Activated CD4-positive, alpha-beta T cell treated with anti-CD3 and anti-CD28 coated beads, Interleukin-2, amount 10 ng/mL, durations not matched to agents 24 days and 14 days (primary cell): Measurements from ENCODE around the gene STING1. TPM values are rescaled to one million over a fixed set of nuclear protein-coding genes. Genes with fewer than 3 reads are reported as not detected.
A peak's percentile ranks its signal among the peaks of the same experiment; 100 is the strongest.

Source experiments
- DNase-seq: peaks from one replicate; pipeline ENCODE4 v3.0.0; 2022
- H3K27ac Mint-ChIP-seq: one replicate; pipeline ENCODE4 v1.8.0; 2022; ENCODE audit warnings: mild to moderate bottlenecking, mixed read lengths
- H3K27me3 Mint-ChIP-seq: one replicate; pipeline ENCODE4 v1.8.0; 2022; ENCODE audit warnings: mixed read lengths
- H3K36me3 Mint-ChIP-seq: one replicate; pipeline ENCODE4 v1.8.0; 2022; ENCODE audit warnings: low read depth, mild to moderate bottlenecking, mixed read lengths
- H3K4me1 Mint-ChIP-seq: one replicate; pipeline ENCODE4 v1.8.0; 2021; ENCODE audit warnings: mixed read lengths
- H3K4me3 Mint-ChIP-seq: one replicate; pipeline ENCODE4 v1.8.0; 2022; ENCODE audit warnings: mild to moderate bottlenecking, moderate library complexity, mixed read lengths
- H3K9me3 Mint-ChIP-seq: one replicate; pipeline ENCODE4 v1.8.0; 2021; ENCODE audit warnings: mixed read lengths
- intact Hi-C: fragments of 100-400 bp; cut with micrococcal nuclease; formaldehyde crosslinking; loops from one replicate; pipeline ENCODE4 v1.15.1; 2023
- total RNA-seq: library from RNA; stranded (reverse); gene quantifications from 2 replicates; pipeline ENCODE4 v1.2.3, GENCODE V29; 2022

Gene STING1
- total RNA-seq, 1 donor from 2014 or later: 201 TPM

DNA sequence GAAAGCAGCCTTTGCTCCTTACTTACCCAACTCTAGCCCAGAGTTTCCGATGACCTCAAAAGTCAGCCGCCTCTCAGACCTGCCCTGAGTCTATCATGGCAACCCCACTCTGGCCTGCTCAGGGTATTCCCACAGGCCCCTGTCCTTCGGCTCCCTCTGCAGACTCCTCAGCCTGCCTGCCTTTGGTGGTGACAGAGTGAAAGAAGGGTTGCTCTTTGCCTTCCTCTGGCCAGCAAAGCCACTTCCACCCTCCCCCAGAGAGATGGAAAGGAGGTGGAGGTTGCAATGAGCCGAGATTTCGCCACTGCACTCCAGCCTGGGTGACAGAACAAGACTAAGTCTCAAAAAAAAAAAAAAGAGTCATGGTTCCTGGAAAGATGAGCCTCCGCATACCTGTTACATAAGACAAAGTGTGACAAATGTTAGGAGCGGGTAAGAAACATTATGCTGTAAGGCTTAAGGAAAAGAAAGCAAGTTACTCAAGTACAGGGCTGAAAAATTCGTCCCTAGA, 14.1 kb downstream of the STING1 start:
- H3K36me3 Mint-ChIP-seq: no peaks in the 10 kb centered on the region
- DNase-seq: peak; percentile 78
- peaks cover 45% of the 10 kb centered on the region for H3K4me1 Mint-ChIP-seq
- H3K27me3 Mint-ChIP-seq: no peaks in the 10 kb centered on the region
- peak overlapping the region; percentile 75 for H3K27ac Mint-ChIP-seq
- peak overlapping the region; percentile 41 for H3K4me3 Mint-ChIP-seq
- H3K9me3 Mint-ChIP-seq: no peaks in the 10 kb centered on the region
- intact Hi-C loops: loop anchor here (1.0 kb wide), 1 partner anchor 9 kb away; no protein-coding TSS in a partner anchor

DNA sequence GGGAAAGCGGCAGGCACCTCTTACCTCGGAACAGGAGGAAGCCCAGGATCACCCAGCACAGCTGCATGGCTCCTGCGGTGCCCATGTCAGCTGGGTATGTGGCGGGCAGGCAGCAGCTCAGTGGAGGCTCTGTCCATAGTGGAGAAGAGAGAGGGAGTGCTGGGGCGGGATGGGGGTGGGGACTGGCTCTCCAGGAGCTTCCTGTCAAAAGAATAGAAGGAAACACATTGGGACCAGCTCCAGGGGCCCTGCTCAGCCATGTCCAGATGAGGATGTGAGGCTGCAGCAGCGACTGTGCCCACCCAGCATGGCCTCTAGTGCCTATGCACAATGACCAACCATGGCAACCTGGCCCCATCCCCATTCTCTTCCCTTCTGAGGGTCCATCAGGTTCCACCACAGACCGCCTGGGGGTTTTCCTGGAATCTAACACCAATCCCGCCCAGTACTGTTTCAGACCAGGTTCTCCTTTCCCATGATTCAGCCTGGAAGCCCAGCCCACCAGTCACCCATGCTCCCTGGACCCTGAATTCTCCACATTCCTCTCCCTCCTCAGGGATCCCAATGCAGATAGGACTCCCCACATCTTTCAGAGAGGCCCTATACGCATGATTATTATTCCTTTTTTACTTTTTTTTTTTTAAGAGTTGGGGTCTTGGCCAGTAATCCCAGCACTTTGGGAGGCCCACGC, 19.8 kb downstream of the STING1 start, which contains the start of gene ECSCR:
ECSCR (minus strand) TSS at position 158 of the 691 bp plus-strand sequence; CDS start at position 85, 73 bp downstream.
- H3K9me3 Mint-ChIP-seq: no peaks in the 10 kb centered on the region
- DNase-seq: no peak
- no peak within 1 kb of the TSS for H3K4me3 Mint-ChIP-seq
- peak within 1 kb of the TSS; percentile 25 for H3K27ac Mint-ChIP-seq
- H3K4me1 Mint-ChIP-seq: peaks cover 30% of the 10 kb centered on the region
- intact Hi-C loops: no loop called here
- H3K36me3 Mint-ChIP-seq: no peaks in the 10 kb centered on the region
- no peaks in the 10 kb centered on the region for H3K27me3 Mint-ChIP-seq

DNA sequence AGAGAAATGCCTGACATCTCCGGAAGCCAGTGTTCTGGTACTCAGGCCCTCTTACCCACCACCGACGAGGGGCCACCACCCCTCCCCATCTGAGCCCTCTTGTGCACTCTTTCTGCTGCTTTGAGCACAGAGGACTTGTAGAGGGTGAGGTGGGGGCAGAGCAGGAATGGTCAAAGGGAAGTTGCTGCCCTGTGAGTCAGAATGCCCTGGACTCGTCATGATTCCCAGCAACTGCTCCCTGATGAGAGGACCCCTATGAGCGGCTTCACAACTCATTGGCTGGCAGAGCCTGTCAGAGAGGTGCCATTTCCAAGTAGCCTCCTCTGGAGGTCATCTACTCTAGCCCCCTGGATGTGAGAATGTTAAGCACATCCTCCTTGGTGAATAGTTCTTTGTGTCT, 20.9 kb downstream of the STING1 start:
- no peaks in the 10 kb centered on the region for H3K9me3 Mint-ChIP-seq
- peak overlapping the region; percentile 25 for H3K27ac Mint-ChIP-seq
- H3K4me1 Mint-ChIP-seq: peaks cover 38% of the 10 kb centered on the region

DNA sequence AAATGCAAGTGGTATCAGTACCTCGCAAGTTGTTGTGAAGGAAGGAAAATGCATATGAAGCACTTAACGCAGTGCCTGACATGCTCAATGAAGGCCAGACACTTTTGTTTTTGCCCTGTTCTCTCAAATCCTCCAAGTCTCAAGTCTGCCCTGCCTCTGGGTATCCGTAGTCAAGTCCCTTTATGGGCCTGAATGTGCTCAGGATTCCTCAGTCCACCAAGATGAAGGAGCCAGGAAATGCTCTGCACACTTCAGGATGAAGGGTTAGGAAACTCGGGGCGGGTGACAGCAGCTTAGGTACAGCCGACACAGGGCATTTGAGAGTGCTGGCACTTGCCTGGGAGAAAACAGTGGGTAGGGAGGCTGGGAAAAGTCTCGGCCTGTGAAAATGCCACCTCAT, 21.4 kb downstream of the STING1 start:
- no peaks in the 10 kb centered on the region for H3K27me3 Mint-ChIP-seq
- intact Hi-C loops: no loop called here
- H3K27ac Mint-ChIP-seq: peak overlapping the region; percentile 94
- H3K4me1 Mint-ChIP-seq: peaks cover 44% of the 10 kb centered on the region
- no peak overlapping the region for H3K4me3 Mint-ChIP-seq
- no peaks in the 10 kb centered on the region for H3K36me3 Mint-ChIP-seq
- DNase-seq: no peak
- H3K9me3 Mint-ChIP-seq: no peaks in the 10 kb centered on the region

More for the DNA sequence above, 20.9 kb downstream of the STING1 start:
- Mint-ChIP-seq H3K27me3 (no peaks in the 10 kb centered on the region), H3K36me3 (no peaks in the 10 kb centered on the region), H3K4me3 (no peak overlapping the region)
- intact Hi-C loops: no loop called here
- no peak for DNase-seq

DNA sequence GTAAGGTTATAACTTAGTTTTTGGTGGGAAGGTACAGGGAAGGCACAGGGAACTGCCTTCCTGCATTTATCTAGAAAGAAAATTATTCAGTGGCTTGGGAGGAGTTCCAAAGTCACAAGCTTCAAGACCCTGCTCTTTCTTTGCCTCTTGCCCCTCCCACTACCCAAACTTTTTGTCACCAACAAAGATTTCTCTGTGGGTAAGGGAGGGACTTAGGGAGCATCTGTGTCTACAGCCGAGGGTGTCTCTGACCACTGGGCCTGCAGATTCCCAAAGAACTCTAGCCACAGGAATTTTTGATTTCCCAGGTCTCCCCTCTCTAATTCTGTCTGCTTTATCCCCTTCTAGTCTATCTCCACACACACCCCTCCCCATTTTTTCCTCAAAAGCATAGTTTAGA, 22.1 kb downstream of the STING1 start:
- Mint-ChIP-seq H3K9me3 (no peaks in the 10 kb centered on the region), H3K4me1 (peaks cover 44% of the 10 kb centered on the region), H3K27ac (peak overlapping the region; percentile 94), H3K36me3 (no peaks in the 10 kb centered on the region), H3K4me3 (peak overlapping the region; percentile 75), H3K27me3 (no peaks in the 10 kb centered on the region)
- no peak for DNase-seq
- intact Hi-C loops: no loop called here

DNA sequence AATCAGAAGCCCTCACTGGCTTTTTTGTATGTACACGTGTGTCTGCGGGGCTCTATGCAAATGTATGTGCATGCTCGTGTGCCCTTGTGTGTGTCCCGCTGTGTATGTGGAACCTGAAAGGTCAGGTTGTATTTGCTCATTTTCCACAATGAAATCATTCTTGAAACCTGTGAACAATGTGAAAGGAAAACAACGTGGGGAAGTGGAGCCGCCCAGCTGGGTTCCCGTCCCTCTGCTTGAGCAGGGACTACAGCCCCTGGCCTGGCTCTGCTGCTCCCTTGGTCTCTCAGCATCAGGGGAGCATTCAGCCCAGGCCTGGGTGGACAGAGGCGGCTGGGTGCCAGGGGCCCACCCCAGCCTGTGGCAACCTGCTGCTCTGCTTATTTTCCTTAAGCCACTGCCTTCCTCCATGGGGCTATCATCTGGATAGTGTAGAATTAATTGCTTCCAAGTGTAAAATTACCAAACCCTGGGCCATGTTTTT, 23.1 kb downstream of the STING1 start:
- H3K27me3 Mint-ChIP-seq: no peaks in the 10 kb centered on the region
- peak overlapping the region; percentile 94 for H3K27ac Mint-ChIP-seq
- H3K9me3 Mint-ChIP-seq: no peaks in the 10 kb centered on the region
- H3K4me3 Mint-ChIP-seq: peak overlapping the region; percentile 75
- peak; percentile 80 for DNase-seq
- H3K36me3 Mint-ChIP-seq: no peaks in the 10 kb centered on the region
- H3K4me1 Mint-ChIP-seq: peaks cover 51% of the 10 kb centered on the region
- intact Hi-C loops: loop anchor here (1.0 to 2.0 kb wide), 5 partner anchors 9 to 53 kb away; partner anchors contain the start of gene STING1

DNA sequence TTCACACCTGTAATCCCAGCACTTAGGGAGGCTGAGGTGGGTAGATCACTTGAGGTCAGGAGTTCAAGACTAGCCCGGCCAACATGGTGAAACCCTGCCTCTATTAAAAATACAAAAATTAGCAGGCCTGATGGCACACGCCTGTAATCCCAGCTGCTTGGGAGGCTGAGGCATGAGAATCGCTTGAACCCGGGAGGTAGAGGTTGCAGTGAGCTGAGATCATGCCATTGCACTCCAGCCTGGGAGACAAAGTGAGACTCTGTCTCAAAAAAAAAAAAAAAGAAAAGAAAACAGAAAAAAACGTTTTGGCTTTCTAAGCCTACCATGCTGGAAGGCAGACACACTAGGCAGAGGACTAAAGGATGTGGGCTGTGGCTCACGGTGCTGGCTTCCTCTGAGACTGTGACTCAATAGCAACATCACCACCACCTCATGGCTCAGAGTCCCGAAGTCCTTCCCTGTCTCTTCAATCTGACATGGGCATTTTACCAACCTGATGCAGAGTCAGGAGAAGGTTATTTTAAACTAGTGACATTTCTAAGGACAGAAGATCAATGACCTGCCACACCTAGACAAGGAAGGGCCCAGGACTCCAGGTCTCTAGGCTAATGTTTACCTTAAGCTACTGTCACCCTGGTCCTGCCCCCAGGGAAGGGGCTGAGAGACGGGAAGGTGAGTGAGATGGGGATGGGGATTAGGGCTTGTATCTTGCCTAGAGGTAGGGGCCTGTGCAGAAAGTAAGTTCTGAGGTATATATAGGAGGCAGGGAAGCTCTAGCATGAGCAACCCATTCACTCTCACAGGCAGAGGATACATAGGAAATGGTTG, 23.8 kb downstream of the STING1 start:
- intact Hi-C loops: loop anchor here (1.0 to 2.0 kb wide), 7 partner anchors 10 to 54 kb away; partner anchors contain the start of genes DNAJC18 and STING1
- Mint-ChIP-seq H3K9me3 (peaks cover 2% of the 10 kb centered on the region), H3K27ac (peak overlapping the region; percentile 94), H3K27me3 (peaks cover under 1% of the 10 kb centered on the region), H3K4me3 (peak overlapping the region; percentile 75), H3K36me3 (no peaks in the 10 kb centered on the region), H3K4me1 (peaks cover 57% of the 10 kb centered on the region)
- DNase-seq: peak; percentile 93

DNA sequence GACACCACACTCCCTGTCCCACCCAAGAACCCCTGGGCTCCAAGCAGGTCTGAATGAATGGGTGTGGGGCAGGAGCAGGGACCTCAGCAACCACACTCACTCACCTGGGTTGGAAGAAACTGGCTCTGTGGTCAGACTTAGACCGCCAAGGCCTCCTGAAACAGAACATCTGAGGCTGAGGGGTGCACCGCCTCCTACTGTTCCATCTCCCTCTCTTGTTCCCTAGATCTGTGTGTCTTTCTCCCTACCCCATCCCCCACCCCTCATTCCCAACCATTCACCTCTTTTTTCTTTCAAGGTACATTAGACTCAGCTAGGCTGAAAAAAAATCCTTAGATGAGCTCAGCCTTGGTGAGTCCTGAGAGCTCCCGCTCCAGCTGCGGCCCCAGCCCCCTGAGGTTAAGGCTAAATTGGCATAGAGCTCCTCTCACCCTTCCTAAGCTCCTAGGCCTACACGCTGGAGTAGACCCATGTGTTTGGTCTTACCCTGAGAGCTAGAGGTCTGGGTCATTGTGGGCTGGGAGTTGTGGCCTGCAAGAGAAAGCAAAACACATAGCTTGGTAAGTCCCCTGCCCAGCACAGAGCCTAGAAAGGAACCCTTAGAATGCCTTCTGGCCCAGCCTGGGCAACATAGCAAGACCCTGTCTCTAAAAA, 24.8 kb downstream of the STING1 start:
- H3K27ac Mint-ChIP-seq: peak overlapping the region; percentile 94
- intact Hi-C loops: loop anchor here (1.0 to 2.0 kb wide), 3 partner anchors 18 to 55 kb away; partner anchors contain the start of gene DNAJC18
- H3K27me3 Mint-ChIP-seq: peaks cover 2% of the 10 kb centered on the region

DNA sequence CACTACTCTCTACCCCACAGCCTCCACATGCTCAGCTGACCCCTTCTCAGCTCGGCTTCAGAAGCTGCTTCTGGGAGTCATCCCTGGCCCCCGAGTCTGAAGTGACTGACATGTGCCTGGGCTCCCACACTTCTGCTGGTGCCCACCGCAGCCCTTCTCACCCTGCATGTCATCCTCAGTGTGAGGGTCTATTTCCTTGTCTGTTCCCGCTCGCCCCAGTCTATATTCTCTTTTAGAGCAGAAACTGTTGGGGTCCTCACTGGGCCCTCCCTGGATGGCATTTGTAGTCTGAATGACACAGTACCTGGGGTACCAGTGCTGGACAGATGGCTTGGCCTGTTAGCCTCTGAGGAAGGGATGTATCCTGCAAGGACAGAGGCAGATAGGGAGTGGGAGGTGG, 25.3 kb downstream of the STING1 start:
- Mint-ChIP-seq H3K27me3 (peaks cover 2% of the 10 kb centered on the region), H3K4me3 (no peak overlapping the region), H3K4me1 (peaks cover 61% of the 10 kb centered on the region), H3K9me3 (peaks cover 5% of the 10 kb centered on the region), H3K27ac (peak overlapping the region; percentile 94), H3K36me3 (no peaks in the 10 kb centered on the region)
- intact Hi-C loops: no loop called here
- no peak for DNase-seq

More for the DNA sequence above, 24.8 kb downstream of the STING1 start:
- Mint-ChIP-seq H3K4me3 (no peak overlapping the region), H3K4me1 (peaks cover 61% of the 10 kb centered on the region), H3K9me3 (peaks cover 5% of the 10 kb centered on the region), H3K36me3 (no peaks in the 10 kb centered on the region)
- peak; percentile 78 for DNase-seq

DNA sequence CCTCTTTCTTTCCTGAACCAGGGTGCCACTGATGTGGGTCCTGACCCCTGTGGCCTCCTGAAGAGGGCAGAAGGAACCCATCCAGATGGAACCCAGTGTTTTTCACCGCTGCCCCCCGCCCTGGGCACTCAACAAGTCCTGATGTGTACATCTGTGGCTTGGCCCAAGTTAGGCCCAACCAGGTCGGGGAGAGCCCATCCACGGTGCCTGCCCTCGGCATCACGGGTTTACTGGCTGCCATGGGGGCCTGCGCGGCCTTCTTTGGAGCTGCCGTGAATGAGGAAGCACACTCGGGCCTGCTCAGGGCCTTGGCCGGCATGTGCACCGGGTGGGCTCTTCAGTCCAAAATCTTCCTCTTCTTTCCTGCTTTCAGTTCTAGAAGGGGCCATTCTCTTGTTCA, 25.8 kb downstream of the STING1 start:
- intact Hi-C loops: no loop called here

DNA sequence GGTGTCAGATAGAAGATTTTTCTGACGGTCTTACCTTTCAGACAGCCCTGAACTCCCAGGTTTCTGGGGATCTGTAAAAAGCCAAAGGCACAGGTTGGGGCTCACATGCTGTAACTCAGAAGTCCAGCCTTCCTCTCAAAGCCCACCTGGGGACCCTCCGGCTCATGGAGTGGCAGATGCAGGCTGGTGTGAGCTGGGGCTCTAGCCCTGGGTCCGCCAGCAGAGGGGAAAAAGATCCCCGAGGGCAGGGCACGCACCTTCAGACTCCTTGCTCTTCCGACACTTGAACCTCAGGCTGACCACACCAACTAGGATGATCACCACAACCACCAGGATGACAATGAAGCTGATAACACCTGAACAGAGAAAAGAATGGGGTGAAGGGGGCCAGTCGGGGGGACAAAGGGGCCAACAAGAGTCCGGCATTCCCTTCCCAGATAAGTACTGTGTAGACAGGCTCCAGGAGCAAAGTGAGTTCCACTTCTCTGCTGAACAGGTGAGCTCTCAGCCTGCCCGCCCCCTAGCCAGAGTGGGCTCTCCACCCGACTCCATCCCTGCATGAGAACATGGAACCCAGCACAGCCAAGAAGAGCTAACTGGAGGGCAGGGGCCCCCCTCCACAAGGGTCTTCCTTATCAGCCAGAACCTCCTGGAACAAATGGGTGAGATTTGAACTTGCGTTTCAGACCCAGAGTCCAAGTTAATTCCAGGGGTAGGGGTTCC, 27.8 kb downstream of the STING1 start:
- Mint-ChIP-seq H3K27me3 (peaks cover 2% of the 10 kb centered on the region), H3K36me3 (no peaks in the 10 kb centered on the region), H3K27ac (peak overlapping the region; percentile 80), H3K4me1 (peaks cover 44% of the 10 kb centered on the region), H3K9me3 (peaks cover 5% of the 10 kb centered on the region), H3K4me3 (no peak overlapping the region)
- DNase-seq: peak; percentile 59
- intact Hi-C loops: no loop called here

More for the DNA sequence above, 25.8 kb downstream of the STING1 start:
- Mint-ChIP-seq H3K27ac (peak overlapping the region; percentile 94), H3K4me3 (no peak overlapping the region), H3K4me1 (peaks cover 61% of the 10 kb centered on the region), H3K27me3 (peaks cover 2% of the 10 kb centered on the region), H3K9me3 (peaks cover 5% of the 10 kb centered on the region), H3K36me3 (no peaks in the 10 kb centered on the region)
- no peak for DNase-seq

DNA sequence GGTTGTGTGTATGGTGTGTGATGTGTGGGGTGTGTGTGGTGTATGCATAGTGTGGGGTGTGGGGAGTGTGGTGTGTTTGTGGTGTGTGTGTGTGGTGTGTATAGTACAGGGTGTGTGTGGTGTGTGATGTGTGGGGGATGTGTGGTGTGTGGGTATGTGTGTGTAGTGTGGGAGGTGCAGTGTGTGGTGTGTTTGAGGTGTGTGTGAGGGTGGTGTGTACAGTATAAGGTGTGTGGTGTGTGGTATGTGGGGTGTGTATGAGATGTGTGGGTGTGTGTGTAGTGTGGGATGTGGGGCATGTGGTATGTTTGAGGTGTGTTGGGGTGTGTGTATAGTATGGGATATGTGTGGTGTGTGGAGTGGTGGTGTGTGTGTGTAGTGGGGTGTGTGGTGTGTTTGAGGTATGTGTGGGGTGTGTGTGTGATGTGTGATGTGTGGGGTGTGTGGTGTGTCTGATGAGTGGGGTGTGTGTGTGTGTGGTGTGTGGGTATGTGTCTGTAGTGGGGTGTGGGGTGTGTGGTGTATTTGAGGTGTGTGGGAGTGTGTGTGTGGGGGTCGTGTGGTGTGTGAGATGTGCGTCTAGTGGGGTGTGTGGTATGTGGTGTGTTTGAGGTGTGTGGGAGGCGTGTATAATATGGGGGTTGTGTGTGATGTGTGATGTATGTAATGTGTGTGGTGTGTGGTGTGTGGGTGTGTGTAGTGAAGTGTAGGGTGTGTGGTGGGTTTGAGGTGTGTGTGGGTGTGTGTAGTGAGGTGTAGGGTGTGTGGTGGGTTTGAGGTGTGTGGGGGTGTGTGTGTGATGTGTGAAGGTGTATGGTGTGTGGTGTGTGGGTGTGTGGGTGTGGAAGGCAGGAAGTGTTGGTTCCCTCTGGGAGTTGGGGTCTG, 28.6 kb downstream of the STING1 start:
- peak overlapping the region; percentile 1 for H3K4me3 Mint-ChIP-seq
- peak; percentile 78 for DNase-seq
- intact Hi-C loops: no loop called here
- peaks cover 2% of the 10 kb centered on the region for H3K27me3 Mint-ChIP-seq
- H3K9me3 Mint-ChIP-seq: peaks cover 7% of the 10 kb centered on the region
- peaks cover 40% of the 10 kb centered on the region for H3K4me1 Mint-ChIP-seq
- H3K27ac Mint-ChIP-seq: peak overlapping the region; percentile 80
- peaks cover 2% of the 10 kb centered on the region for H3K36me3 Mint-ChIP-seq
